Measurements from ENCODE around the gene WASHC2A.
"Not testable (repeated sequence)": the region's sequence is repeated elsewhere in the genome, so short reads cannot be mapped to it uniquely, and the experiment has no call there.

Gene WASHC2A

DNA sequence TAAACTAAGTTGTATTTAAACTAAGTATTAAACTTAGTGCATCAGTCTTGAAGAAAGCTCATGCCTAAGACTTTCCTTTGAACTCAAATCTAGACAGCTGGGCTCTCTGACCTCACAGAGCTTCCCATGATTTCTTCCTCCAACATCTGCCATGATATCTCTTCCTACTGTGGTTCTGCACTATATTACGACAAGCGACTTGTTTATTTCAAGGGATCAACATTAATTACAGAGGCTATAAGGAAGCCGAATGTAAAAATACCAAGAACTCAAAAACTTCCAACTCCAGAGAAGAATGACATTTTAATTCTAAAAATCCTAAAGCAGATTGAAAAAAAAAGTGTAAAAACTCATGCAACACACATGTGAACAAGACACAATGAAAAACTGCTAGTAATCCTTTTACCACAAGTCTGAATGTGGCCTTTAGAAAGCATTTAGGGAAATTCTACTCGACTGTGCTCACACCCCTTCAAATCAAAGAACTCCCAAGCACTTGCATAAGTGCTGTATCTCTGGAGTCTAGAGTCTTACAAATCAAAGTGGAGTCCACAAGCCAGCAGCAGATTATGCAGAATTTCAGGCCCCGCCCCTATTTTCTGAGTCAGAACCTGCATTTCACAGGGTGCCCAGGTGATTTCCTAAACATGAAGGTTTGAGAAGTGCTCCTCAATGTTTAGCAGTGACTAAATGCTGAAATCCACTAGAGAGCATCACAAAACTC, 22.7 kb upstream of the WASHC2A start:
- Histone ChIP-seq H3K36me3 (ENCODE audit: insufficient read depth, low read length) (no peaks in the 10 kb centered on the region), H3K27ac (no peak overlapping the region), H3K9me3 (ENCODE audit: low read depth, low read length) (no peaks in the 10 kb centered on the region), H3K4me3 (no peak overlapping the region), H3K9ac (ENCODE audit: insufficient read length) (no peak overlapping the region)
- TF ChIP-seq EZH2 (IDR thresholded peaks at IDR 0.05) = no peak
- TF ChIP-seq FOXP2 (optimal IDR thresholded peaks at IDR 0.05; ENCODE audit: control extremely low read depth, extremely low read length, insufficient read depth) = no peak
- TF ChIP-seq POLR2AphosphoS5 (IDR thresholded peaks at IDR 0.05; ENCODE audit: borderline replicate concordance, low read depth, low read length) = no peak
- no peak for DNase-seq (ENCODE audit: low read depth, low spot score)

DNA sequence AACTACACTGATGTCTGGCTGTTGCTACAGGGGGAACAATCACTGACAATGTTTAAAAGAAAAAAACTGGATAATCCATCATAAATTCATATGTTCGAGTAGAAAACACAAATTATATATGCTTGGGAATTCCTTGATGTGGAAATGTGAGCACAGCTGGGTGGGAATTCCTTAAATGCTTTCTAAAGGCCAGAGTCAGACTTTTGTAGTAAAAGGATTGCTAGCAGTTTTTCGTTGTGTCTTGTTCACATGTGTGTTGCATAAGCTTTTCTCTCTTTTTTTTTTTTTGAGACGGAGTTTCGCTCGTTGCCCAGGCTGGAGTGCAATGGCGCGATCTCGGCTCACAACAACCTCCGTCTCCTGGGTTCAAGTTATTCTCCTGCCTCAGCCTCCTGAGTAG, 21.3 kb upstream of the WASHC2A start:
- not testable (repeated sequence) for H3K36me3 ChIP-seq (ENCODE audit: insufficient read depth, low read length); H3K9ac ChIP-seq (ENCODE audit: insufficient read length); H3K4me3 ChIP-seq; H3K9me3 ChIP-seq (ENCODE audit: low read depth, low read length); H3K27ac ChIP-seq; DNase-seq (ENCODE audit: low read depth, low spot score)

DNA sequence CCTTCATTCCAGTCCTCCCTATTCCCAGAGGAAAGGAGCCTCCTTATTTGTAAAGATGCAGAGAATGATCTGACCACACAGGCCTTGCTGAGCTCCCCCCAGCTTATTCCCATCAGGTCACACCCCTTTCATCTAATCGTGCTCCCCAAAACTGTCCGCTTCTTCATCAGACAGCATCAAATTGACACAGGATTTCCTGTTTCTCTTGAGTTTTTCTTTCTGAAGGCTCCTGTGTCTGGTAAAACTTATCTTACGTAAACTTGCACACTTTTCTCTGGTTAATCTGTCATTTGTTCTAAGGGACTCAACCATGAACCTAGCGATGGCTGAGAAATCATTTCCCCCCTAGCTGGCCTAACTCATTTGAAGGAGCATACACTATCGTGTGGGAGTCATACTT, 20.2 kb upstream of the WASHC2A start:
- H3K27ac ChIP-seq; DNase-seq (ENCODE audit: low read depth, low spot score); H3K9ac ChIP-seq (ENCODE audit: insufficient read length); H3K36me3 ChIP-seq (ENCODE audit: insufficient read depth, low read length); H3K9me3 ChIP-seq (ENCODE audit: low read depth, low read length); H3K4me3 ChIP-seq: not testable (repeated sequence)

DNA sequence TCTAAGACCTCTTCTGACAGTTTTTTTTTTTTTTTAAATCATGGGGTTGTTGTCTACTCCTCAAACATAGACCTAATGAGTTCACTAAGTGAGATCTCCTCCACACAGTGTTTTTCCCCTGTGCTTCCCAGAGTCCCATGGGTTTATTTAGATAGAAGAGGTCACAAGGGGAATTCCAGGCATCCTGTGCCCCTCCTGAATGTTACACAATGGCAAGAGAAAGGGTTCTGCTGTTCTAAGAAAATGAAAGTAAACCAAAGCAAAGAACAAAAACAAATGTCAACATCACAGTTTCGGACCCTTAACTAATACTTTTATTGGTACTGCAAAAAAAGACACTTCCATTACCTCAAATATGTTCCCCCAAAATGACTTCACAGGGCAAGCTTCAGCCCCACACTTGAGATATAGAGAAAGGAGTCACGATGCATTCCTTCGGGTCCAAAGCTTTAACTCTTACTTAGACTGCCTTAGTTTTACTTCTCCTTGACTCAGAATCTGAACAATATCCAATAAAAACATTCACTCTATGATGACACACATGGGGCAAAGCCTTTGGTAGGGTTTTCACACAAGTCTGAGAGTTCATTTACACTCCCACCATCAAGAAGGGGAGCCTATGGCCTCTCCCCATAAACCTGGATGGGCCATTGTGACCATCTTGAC, 15.6 kb upstream of the WASHC2A start:
- not testable (repeated sequence) for H3K9ac ChIP-seq (ENCODE audit: insufficient read length); H3K9me3 ChIP-seq (ENCODE audit: low read depth, low read length); H3K27ac ChIP-seq; DNase-seq (ENCODE audit: low read depth, low spot score); H3K36me3 ChIP-seq (ENCODE audit: insufficient read depth, low read length); H3K4me3 ChIP-seq

DNA sequence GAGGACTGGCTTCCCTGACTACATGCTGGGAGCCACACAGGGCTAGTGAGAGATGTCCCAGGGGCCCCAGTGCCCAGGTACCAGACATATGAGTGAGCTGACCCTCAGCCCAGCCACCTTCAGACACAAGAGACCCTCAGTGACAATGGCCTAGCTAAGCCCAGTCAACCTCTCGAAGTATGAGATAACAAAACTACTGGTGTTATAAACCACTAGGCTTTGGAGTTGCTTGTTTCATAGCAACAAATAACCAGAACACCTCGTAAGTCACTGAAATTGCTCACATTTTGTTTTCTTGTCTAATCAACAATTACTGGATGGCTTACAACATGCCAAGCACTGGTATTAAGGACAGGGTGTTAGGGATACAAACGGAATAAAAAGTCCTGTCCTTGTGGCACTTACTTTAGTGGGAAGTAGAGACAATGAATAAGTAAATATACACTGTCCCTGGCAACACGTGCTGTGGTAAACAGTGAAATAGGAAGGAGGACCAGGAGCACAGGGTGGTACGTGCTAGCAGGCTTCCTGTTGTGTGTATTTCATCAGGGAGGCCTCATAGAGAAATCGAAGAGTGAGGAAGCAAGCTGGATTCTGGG, 14.9 kb upstream of the WASHC2A start:
- not testable (repeated sequence) for DNase-seq (ENCODE audit: low read depth, low spot score); H3K27ac ChIP-seq; H3K9me3 ChIP-seq (ENCODE audit: low read depth, low read length); H3K36me3 ChIP-seq (ENCODE audit: insufficient read depth, low read length); H3K4me3 ChIP-seq; H3K9ac ChIP-seq (ENCODE audit: insufficient read length)

DNA sequence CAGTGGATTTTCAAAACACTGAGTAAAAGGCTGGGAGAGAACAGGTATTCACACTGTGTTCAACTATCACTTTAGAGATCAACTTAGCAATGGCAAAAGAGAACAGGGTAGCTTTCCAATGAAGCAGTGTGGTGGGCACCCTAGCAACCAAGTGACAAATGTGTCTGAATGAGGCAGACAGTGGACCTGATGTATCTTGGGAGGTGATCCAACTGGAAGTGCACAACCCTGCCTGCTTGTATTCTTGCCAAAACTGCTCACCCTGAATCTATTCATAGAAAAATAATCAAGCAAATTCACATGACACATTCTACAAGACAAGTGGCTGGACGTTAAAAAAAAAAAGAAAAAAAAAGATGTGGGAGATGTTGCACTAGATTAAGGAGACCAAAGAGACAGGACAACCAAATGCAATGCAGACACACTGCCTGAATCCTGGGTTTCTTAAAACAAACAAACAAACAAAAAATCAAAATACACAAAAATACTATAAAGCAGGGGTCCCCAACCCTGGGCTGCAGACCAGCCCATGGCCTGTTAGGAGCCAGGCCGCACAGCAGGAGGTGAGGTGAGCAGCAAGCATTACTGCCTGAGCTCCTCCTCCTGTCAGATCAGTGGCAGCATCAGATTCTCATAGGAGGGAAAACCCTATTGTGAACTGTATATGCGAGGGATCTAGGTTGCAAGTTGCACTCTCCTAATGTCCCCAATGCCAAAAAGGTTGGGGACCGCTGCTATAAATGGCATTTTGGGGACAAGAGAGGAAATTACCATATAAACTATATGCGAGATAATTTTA, 12.1 kb upstream of the WASHC2A start:
- not testable (repeated sequence) for H3K27ac ChIP-seq; DNase-seq (ENCODE audit: low read depth, low spot score); H3K36me3 ChIP-seq (ENCODE audit: insufficient read depth, low read length); H3K9me3 ChIP-seq (ENCODE audit: low read depth, low read length); H3K4me3 ChIP-seq; H3K9ac ChIP-seq (ENCODE audit: insufficient read length)

DNA sequence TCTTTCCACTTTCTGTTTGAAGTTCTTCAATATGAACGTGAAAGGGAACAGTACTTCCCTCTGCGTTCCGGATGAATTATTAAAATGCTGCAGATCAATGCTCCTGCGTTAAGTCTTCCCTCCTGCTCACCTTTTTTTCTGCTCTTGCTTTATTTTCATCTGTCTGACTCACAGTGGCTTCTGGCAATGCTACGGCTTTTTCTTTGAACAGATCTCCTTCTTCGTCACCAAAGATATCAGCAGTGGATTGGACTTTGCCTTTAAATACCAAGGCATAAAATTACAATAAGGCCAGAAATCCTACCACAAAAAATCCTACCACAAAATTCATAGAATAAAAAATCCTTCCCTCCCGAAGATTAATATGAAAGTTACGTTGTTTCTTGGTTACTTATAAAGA, 11.1 kb upstream of the WASHC2A start:
- not testable (repeated sequence) for DNase-seq (ENCODE audit: low read depth, low spot score); H3K9me3 ChIP-seq (ENCODE audit: low read depth, low read length); H3K9ac ChIP-seq (ENCODE audit: insufficient read length); H3K27ac ChIP-seq; H3K36me3 ChIP-seq (ENCODE audit: insufficient read depth, low read length); H3K4me3 ChIP-seq

DNA sequence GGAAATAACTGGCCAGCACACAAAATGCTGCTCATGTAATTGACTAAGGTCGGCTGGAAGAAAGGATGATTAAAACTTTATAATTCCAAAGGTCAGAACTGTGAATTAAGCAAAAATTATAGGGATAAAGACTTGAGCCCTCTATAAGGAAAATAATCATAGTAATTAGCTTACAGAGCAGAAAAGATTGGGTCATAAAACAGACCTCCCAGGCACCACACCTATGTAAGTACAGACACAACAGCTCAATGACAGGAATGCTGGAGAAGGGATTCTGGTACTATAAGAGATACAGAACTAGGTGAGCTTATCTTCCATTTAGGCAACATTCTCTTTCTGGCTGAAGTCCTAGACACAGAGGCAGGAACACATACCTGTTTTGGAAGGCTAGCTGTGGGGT, 9.0 kb upstream of the WASHC2A start:
- not testable (repeated sequence) for H3K36me3 ChIP-seq (ENCODE audit: insufficient read depth, low read length); H3K4me3 ChIP-seq; H3K9ac ChIP-seq (ENCODE audit: insufficient read length); H3K27ac ChIP-seq; H3K9me3 ChIP-seq (ENCODE audit: low read depth, low read length); DNase-seq (ENCODE audit: low read depth, low spot score)

DNA sequence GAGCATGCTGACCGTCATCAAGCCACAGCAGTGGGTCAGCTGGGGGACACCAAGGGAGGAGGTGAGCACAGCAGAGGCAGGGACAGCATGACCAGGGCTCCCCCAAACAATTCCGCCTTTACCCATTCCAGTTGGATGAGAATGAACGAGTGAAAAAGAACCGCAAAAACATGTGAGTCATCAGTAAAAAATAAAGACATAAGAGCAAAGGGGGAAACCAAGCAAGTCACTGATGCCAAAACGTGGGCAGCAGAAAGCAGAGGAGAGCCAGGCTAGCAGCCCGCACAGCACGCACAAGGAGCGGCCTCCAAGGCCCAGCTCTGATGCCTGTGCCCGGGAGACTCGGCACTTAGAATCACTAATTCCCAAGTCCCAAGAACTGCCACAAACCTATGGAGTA, 7.8 kb upstream of the WASHC2A start:
- not testable (repeated sequence) for DNase-seq (ENCODE audit: low read depth, low spot score); H3K9me3 ChIP-seq (ENCODE audit: low read depth, low read length); H3K36me3 ChIP-seq (ENCODE audit: insufficient read depth, low read length); H3K4me3 ChIP-seq; H3K9ac ChIP-seq (ENCODE audit: insufficient read length); H3K27ac ChIP-seq

DNA sequence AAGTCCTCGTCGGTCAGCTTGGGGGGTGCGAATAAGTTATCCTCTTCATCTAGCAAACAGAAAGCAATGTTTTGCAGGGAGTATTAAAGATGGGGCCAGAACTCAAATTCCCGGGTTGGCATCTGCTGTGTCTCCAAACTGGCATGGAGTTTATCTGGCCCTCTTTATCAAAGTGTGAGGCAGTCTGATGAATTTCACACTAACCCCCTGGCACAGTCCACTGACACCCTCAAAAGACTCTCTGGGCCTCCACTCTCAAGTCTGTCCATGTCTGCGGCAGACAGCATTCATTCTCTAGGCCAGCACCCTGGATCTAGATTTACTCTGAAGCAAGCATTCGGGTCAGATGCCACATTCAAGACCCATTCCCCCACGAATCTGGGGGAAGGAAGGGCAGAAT, 6.2 kb upstream of the WASHC2A start:
- not testable (repeated sequence) for H3K27ac ChIP-seq; H3K36me3 ChIP-seq (ENCODE audit: insufficient read depth, low read length); DNase-seq (ENCODE audit: low read depth, low spot score); H3K9me3 ChIP-seq (ENCODE audit: low read depth, low read length); H3K4me3 ChIP-seq; H3K9ac ChIP-seq (ENCODE audit: insufficient read length)
